HG03196 (cell line): ENCODE results near the gene GORASP2.
"Not testable (repeated sequence)": the region's sequence is repeated elsewhere in the genome, so short reads cannot be mapped to it uniquely, and the experiment has no call there.

Experiments
- ATAC-seq: cut with Tn5 transposase; IDR thresholded peaks from one replicate; pipeline ENCODE4 v1.9.1; 2021; ENCODE audit not compliant: unreplicated experiment

GORASP2 gene

GRCh38 chr2:170928824-170929685 is at the start of gene GORASP2:
GORASP2 (plus strand) TSS chr2:170929253; CDS start chr2:170929341, 88 bp downstream.
- peak; percentile 94 for ATAC-seq

GRCh38 chr2:170881840-170882239 is 47.2 kb upstream of the GORASP2 start:
- no peak for ATAC-seq

- no peak for ATAC-seq
Measured at GRCh38 chr2:170882758-170883157, 46.3 kb upstream of the GORASP2 start.

GRCh38 chr2:170883683-170884082 is 45.4 kb upstream of the GORASP2 start:
- ATAC-seq = no peak

DNA sequence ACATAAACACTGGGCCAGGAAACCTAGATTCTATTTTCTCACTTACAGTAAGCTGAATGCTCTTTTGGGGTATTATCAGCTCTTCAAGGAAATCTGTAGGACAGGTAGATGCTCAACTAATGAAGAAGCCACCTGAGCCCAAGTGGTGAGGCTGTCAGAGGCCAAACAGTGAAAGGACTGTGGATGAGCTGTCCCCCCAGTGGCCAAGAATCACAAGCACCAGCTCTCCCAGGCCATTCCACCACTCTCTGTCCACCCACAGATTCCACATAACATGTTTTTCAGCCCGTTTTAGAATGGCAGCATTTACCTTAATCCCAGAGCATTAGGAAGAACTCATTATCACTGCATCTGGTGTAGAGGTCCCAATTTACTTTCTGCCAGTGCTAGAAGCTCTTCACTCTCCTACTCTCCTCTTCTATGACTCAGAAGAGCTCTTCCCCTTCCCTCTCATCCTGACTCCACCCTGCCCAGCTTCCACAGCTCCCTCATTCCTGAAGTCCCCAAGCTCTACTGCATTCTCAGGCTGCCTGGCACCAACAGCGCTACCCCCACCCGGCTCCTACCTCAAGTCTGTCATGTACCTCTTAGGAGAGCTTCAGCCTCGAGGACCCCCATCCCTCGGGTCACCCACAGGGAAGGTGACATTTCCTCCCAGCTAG is 43.8 kb upstream of the GORASP2 start:
- no peak for ATAC-seq

- ATAC-seq = no peak
Measured at GRCh38 chr2:170886386-170886785, 42.7 kb upstream of the GORASP2 start.

- no peak for ATAC-seq
Measured at GRCh38 chr2:170887496-170887895, 41.6 kb upstream of the GORASP2 start.

DNA sequence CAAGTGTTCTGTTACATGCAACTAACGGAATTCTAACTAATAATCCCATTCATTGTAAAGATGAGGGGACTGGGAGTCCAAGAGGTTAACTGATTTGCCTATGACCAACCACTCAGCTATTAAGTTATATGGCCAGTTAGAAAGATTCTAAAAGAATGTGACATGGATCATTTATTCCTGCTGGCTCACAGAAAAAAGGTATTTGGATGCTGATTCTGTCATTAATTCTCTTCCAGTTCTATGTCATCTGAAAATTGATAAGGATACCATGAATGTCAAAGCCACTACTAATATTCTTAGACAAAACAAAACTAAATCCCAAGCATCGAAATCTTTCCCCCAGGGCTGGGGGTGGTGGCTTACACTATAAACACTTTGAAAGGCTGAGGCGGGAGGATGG is 41.2 kb upstream of the GORASP2 start:
- ATAC-seq = no peak

- no peak for ATAC-seq
Measured at GRCh38 chr2:170891893-170892292, 37.2 kb upstream of the GORASP2 start.

DNA sequence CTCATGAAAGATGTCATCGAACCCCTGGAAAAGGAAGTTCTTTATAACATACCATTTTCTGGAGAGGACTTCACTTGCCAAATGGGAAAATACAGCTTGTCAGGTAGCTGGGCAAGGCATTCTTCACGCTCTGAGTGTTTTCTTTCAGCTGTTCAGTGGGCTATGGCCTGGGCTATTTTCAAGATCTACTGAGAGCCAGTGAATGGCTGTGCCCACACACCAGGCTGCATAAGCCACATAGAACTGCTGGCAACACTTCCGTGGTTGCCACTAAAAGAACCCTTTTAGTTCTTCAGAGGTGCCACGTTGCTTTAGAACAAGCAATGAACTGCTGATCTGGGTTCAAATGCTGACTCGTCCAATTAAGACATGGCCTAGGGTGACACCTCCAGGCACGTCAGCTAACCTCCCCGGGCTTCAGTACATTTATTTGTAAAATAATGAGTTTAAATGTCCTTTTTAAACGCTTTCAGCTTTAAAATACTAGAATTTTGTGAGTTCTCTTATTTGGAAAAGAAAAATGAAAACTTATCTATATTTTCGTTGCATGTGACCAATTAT is 36.6 kb upstream of the GORASP2 start:
- no peak for ATAC-seq

DNA sequence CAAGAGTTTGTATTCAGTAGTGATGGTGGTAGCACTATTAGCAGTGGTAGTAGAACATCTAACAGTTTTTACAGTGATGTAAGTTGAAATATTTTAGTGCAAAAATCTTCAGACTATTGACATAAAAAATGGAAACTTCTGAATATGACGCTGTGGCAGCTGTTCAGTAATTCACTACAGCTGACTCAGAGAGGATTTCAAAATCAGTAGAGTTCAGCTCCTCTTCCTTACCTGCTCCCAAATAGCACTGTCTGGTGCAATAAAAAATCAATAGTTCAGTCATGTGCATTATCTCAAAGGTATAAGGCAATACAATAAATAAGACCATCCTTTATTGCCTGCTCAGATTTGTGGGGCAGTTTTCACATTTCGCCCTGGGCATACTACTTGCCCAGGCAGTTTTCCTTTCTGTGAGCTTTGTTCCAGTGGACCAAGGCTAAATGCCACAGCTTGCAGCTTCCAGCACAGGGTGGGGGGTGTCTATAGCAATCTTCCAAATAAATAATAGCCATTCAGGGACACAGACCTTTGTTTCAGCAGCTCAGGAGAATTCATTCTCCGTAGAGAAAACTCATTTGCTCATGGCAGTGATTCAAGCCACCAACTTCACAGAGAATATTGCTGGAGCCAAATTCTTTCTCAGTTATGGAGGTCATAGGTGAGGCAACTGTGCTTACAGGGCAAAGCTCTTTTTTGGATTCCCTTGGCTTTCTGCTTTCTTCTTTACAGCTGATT is 33.9 kb upstream of the GORASP2 start:
- no peak for ATAC-seq

GRCh38 chr2:170896622-170897021 is 32.4 kb upstream of the GORASP2 start:
- ATAC-seq = no peak

- ATAC-seq = no peak
Measured at GRCh38 chr2:170897108-170897507, 31.9 kb upstream of the GORASP2 start.

DNA sequence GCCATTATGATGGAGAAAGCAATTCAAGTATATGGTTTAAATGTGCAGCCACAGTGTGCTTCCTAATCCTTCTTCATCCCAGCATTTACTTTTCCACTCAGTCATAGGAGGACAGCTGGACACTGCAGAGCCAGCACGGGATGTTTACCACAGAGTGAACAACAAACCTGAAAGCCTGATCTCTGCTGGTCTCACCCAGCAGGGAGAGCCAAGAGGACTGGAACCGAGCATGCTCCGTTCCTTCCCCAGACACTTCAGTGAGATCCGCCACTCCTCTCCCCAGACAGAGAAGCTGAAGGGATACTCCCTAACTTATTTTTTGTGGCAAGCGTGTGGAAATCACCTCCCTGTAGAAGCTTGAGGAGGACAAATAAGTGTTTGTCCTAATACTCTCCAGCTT is 23.2 kb upstream of the GORASP2 start:
- ATAC-seq = no peak

GRCh38 chr2:170911314-170911889 is 17.7 kb upstream of the GORASP2 start:
- no peak for ATAC-seq

GRCh38 chr2:170914994-170915666 is 13.9 kb upstream of the GORASP2 start:
- ATAC-seq = not testable (repeated sequence)

DNA sequence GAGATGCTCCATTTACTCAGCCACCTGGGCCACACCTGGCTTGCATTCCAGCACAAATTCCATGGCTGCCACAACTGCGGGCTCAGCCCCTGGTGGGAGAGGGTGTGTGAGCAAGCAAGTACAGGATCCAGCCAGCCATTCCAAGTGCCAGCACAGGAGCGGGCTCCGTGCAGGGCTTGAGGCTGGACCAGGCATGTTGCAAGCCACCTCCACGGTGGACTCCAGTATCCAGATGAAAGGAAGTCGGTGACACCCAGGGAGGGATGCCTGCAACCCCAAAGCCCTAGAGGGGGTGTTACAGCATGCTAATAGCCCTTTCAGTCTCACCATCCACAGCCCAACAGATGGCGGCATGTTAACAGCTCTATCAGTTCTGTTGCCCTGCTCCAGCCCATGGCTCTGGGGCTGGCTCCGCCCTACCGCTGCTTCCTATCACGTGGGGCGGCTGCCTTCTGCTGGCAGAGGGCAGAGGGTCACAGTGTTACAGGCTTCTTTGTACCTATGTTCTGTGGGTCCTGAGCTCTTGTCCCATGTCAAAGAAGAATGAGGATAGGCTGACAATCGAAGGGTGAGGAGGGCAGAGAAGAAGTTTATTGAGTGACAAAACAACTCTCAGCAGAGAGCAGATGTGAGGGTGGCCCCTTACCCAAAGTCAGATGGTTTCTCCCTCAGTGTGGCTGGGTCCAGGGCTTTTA is 11.7 kb upstream of the GORASP2 start:
- ATAC-seq = no peak

DNA sequence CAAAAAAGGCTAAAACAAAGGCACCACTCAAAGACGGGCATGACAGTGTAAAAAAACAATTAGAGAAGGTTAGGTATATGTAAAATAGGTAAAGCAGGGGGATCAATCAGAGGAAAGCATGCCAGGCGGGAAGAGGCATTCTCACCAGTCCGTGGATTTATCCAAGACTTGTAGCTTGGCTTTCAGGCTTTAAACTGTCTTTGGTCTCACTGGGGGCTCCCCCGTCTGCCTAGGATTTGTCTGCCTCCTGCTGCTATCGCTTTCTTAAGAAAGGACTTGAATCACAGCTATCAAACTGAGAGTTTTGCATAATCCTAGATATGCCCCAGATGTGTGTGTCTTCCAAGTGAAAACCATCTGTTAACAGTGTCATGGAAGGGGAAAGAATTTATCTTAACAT is 11.1 kb upstream of the GORASP2 start:
- no peak for ATAC-seq

GRCh38 chr2:170921873-170922272 is 7.2 kb upstream of the GORASP2 start:
- ATAC-seq = not testable (repeated sequence)
